Gastroesophageal sphincter (tissue), 3 donors: ENCODE data around the gene ZNF503.

ENCODE experiments used
- CTCF ChIP-seq, 4 experiments: fragments of 200-600 bp in 2 of 4; fragments of 450-650 bp in 2 of 4; sonication (generic) in 1 of 4; IDR thresholded peaks; one replicate each; pipeline ENCODE4 v1.5.1; 2017 to 2019; ENCODE audit warnings: antibody characterized with exemption in 4 of 4, mild to moderate bottlenecking in 2 of 4, moderate library complexity in 2 of 4
- EP300 ChIP-seq: sonication (generic); formaldehyde crosslinking; IDR thresholded peaks from one replicate; pipeline ENCODE4 v1.6.1; 2017; ENCODE audit warnings: antibody characterized with exemption, mild to moderate bottlenecking
- POLR2A ChIP-seq, 2 donors: fragments of 450-650 bp; IDR thresholded peaks; one replicate each; pipeline ENCODE4 v1.6.1; 2017; ENCODE audit warnings: antibody characterized with exemption in 2 of 2, mild to moderate bottlenecking in 2 of 2, moderate library complexity in 1 of 2

GRCh38 chr10:75426880-75427279 lies 25.3 kb upstream of the ZNF503 start:
- TF ChIP-seq CTCF (IDR thresholded peaks at IDR 0.05), result no peak
- no peak for TF ChIP-seq POLR2A (IDR thresholded peaks at IDR 0.05)
- TF ChIP-seq EP300, result no peak
